HG03060 (cell line): ENCODE measurements around the gene PTPRQ.

Experiments used
- ATAC-seq: cut with Tn5 transposase; IDR thresholded peaks from one replicate; pipeline ENCODE4 v1.9.1; 2021; ENCODE audit warnings: low read depth, moderate number of reproducible peaks; ENCODE audit not compliant: unreplicated experiment

Gene PTPRQ

GRCh38 chr12:80549298-80549697 is 105.3 kb downstream of the PTPRQ start:
- no peak for ATAC-seq

GRCh38 chr12:80551897-80552296 is 107.9 kb downstream of the PTPRQ start:
- no peak for ATAC-seq

- no peak for ATAC-seq
These were observed 109.3 kb downstream of the PTPRQ start for GRCh38 chr12:80553316-80553715.

GRCh38 chr12:80556566-80556965 is 112.5 kb downstream of the PTPRQ start:
- no peak for ATAC-seq

- ATAC-seq = no peak
These were observed 115.7 kb downstream of the PTPRQ start for GRCh38 chr12:80559766-80560165.

- no peak for ATAC-seq
These were observed 121.2 kb downstream of the PTPRQ start for GRCh38 chr12:80565271-80565670.

GRCh38 chr12:80567401-80567800 is 123.4 kb downstream of the PTPRQ start:
- no peak for ATAC-seq

- no peak for ATAC-seq
These were observed 132.8 kb downstream of the PTPRQ start for GRCh38 chr12:80576641-80577418.

- ATAC-seq = no peak
These were observed 136.2 kb downstream of the PTPRQ start for GRCh38 chr12:80580254-80580653.

- ATAC-seq = no peak
These were observed 137.7 kb downstream of the PTPRQ start for GRCh38 chr12:80581783-80582182.

- ATAC-seq = no peak
These were observed 138.4 kb downstream of the PTPRQ start for GRCh38 chr12:80582431-80582830.

GRCh38 chr12:80589077-80589476 is 145.0 kb downstream of the PTPRQ start:
- ATAC-seq = no peak

GRCh38 chr12:80590085-80590484 is 146.1 kb downstream of the PTPRQ start:
- ATAC-seq = no peak

- ATAC-seq = no peak
These were observed 149.7 kb downstream of the PTPRQ start for GRCh38 chr12:80593766-80594165.

GRCh38 chr12:80596509-80596908 is 152.5 kb downstream of the PTPRQ start:
- no peak for ATAC-seq

GRCh38 chr12:80598004-80598606 is 154.1 kb downstream of the PTPRQ start:
- ATAC-seq = no peak

GRCh38 chr12:80602455-80602854 is 158.4 kb downstream of the PTPRQ start:
- no peak for ATAC-seq

GRCh38 chr12:80607361-80608135 is 163.5 kb downstream of the PTPRQ start:
- no peak for ATAC-seq

GRCh38 chr12:80617733-80618132 is 173.7 kb downstream of the PTPRQ start:
- ATAC-seq = no peak

- no peak for ATAC-seq
These were observed 176.2 kb downstream of the PTPRQ start for GRCh38 chr12:80620281-80620680.

- no peak for ATAC-seq
These were observed 178.2 kb downstream of the PTPRQ start for GRCh38 chr12:80622271-80622670.
